Measurements from ENCODE around the gene FAM83C. TPM values are rescaled to one million over a fixed set of nuclear protein-coding genes. Genes with fewer than 3 reads are reported as not detected.

The FAM83C gene
- total RNA-seq, 1 experiment from 2014 or later, result not detected

GRCh38 chr20:35238735-35239134, 53.5 kb downstream of the FAM83C start:
- no TSS peak for BruUV-seq (replicated peaks)
- CTCF ChIA-PET, result interaction anchor here (0.7 kb wide), 1 partner anchor 30 kb away, joined by 4 read pairs; no protein-coding TSS in a partner anchor
- Mint-ChIP-seq H3K4me3 (ENCODE audit: low read depth, unreplicated experiment) (no peak overlapping the region), H3K27ac (ENCODE audit: unreplicated experiment) (no peak overlapping the region), H3K9me3 (ENCODE audit: low read depth, unreplicated experiment) (no peaks in the 10 kb centered on the region), H3K27me3 (ENCODE audit: unreplicated experiment) (peaks cover 14% of the 10 kb centered on the region), H3K4me1 (ENCODE audit: low read depth, unreplicated experiment) (no peaks in the 10 kb centered on the region), H3K36me3 (ENCODE audit: insufficient read depth, unreplicated experiment) (no peaks in the 10 kb centered on the region)
- intact Hi-C loops (cut with micrococcal nuclease; ENCODE audit: unreplicated experiment), result no loop called here
- TF ChIP-seq, protein P1, sequence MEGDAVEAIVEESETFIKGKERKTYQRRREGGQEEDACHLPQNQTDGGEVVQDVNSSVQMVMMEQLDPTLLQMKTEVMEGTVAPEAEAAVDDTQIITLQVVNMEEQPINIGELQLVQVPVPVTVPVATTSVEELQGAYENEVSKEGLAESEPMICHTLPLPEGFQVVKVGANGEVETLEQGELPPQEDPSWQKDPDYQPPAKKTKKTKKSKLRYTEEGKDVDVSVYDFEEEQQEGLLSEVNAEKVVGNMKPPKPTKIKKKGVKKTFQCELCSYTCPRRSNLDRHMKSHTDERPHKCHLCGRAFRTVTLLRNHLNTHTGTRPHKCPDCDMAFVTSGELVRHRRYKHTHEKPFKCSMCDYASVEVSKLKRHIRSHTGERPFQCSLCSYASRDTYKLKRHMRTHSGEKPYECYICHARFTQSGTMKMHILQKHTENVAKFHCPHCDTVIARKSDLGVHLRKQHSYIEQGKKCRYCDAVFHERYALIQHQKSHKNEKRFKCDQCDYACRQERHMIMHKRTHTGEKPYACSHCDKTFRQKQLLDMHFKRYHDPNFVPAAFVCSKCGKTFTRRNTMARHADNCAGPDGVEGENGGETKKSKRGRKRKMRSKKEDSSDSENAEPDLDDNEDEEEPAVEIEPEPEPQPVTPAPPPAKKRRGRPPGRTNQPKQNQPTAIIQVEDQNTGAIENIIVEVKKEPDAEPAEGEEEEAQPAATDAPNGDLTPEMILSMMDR (IDR thresholded peaks at IDR 0.05; ENCODE audit: unreplicated experiment), result no peak
- no peak for DNase-seq

DNA sequence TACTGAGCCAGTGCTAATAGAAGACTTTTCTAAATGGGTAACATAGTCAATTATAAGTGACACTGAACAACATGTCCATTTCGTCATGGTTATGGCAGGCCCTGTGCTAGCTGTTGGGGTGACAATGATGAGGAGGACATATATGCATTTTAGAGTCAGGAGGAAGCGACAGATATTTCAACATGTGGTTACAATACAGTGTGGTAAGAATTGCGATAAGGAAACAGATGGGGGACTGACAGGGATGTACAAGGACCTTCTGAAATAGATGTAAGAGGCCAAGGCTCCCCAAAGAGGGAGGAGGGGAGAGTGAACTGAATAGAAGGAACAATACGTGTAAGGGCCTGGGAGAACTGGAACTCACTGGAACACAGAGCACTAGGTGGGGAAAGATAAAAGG, 54.1 kb downstream of the FAM83C start:
- no peaks in the 10 kb centered on the region for H3K4me1 Mint-ChIP-seq (ENCODE audit: low read depth, unreplicated experiment)
- DNase-seq, result no peak
- H3K4me3 Mint-ChIP-seq (ENCODE audit: low read depth, unreplicated experiment), result no peak overlapping the region
- TF ChIP-seq, protein P1 (IDR thresholded peaks at IDR 0.05; ENCODE audit: unreplicated experiment), result no peak
- intact Hi-C loops (cut with micrococcal nuclease; ENCODE audit: unreplicated experiment), result no loop called here
- no TSS peak for BruUV-seq (replicated peaks)
- CTCF ChIA-PET, result no interaction called here
- H3K36me3 Mint-ChIP-seq (ENCODE audit: insufficient read depth, unreplicated experiment), result no peaks in the 10 kb centered on the region
- no peaks in the 10 kb centered on the region for H3K9me3 Mint-ChIP-seq (ENCODE audit: low read depth, unreplicated experiment)
- peaks cover 14% of the 10 kb centered on the region for H3K27me3 Mint-ChIP-seq (ENCODE audit: unreplicated experiment)
- H3K27ac Mint-ChIP-seq (ENCODE audit: unreplicated experiment), result no peak overlapping the region

- no TSS peak for BruUV-seq (replicated peaks)
- H3K27me3 Mint-ChIP-seq (ENCODE audit: unreplicated experiment), result peaks cover 14% of the 10 kb centered on the region
- no peak overlapping the region for H3K27ac Mint-ChIP-seq (ENCODE audit: unreplicated experiment)
- H3K9me3 Mint-ChIP-seq (ENCODE audit: low read depth, unreplicated experiment), result no peaks in the 10 kb centered on the region
- DNase-seq, result no peak
- intact Hi-C loops (cut with micrococcal nuclease; ENCODE audit: unreplicated experiment), result no loop called here
- H3K4me1 Mint-ChIP-seq (ENCODE audit: low read depth, unreplicated experiment), result no peaks in the 10 kb centered on the region
- no peaks in the 10 kb centered on the region for H3K36me3 Mint-ChIP-seq (ENCODE audit: insufficient read depth, unreplicated experiment)
- no peak overlapping the region for H3K4me3 Mint-ChIP-seq (ENCODE audit: low read depth, unreplicated experiment)
- CTCF ChIA-PET, result no interaction called here
- TF ChIP-seq, protein P1 (IDR thresholded peaks at IDR 0.05; ENCODE audit: unreplicated experiment), result no peak
Observed at GRCh38 chr20:35237486-35237885, 54.7 kb downstream of the FAM83C start.

DNA sequence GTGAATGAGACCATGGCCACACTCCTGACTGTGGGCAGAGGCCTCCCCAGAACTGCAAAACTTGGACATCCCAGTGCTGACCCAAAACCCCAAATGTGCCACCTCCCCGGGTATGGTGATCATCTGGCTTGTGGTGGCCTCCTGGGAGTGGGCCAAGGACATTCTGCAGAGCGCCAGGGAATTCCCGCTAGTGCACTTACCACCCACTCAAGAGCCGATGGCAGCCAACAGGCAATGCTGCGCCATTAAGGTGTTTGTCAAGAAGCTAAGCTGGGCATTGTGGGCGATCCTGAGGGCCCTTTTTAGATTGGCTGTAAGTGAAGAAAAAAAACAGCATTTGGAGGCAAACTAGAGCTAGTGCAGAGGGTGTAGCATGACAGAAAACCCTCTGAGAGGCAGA, 56.3 kb downstream of the FAM83C start:
- CTCF ChIA-PET, result no interaction called here
- Mint-ChIP-seq H3K36me3 (ENCODE audit: insufficient read depth, unreplicated experiment) (no peaks in the 10 kb centered on the region), H3K4me1 (ENCODE audit: low read depth, unreplicated experiment) (no peaks in the 10 kb centered on the region), H3K9me3 (ENCODE audit: low read depth, unreplicated experiment) (no peaks in the 10 kb centered on the region), H3K27me3 (ENCODE audit: unreplicated experiment) (peaks cover 14% of the 10 kb centered on the region), H3K4me3 (ENCODE audit: low read depth, unreplicated experiment) (no peak overlapping the region), H3K27ac (ENCODE audit: unreplicated experiment) (no peak overlapping the region)
- TF ChIP-seq, protein P1 (IDR thresholded peaks at IDR 0.05; ENCODE audit: unreplicated experiment), result no peak
- BruUV-seq (replicated peaks), result no TSS peak
- no peak for DNase-seq
- intact Hi-C loops (cut with micrococcal nuclease; ENCODE audit: unreplicated experiment), result no loop called here

Other genes with a start within 250 kb of the FAM83C start
- 79.0 and 85.3 TPM in 2 replicates for gene TRPC4AP, start 199.6 kb downstream of the FAM83C start, total RNA-seq (2022)
- gene EDEM2, start 145.1 kb downstream of the FAM83C start, total RNA-seq (2022), result 44.4 and 49.4 TPM in 2 replicates
- 9.7 and 10.3 TPM in 2 replicates for gene PROCR, start 120.4 kb downstream of the FAM83C start, total RNA-seq (2022)
- gene MMP24, start 65.7 kb downstream of the FAM83C start, total RNA-seq (2022), result 5.8 and 8.2 TPM in 2 replicates
- gene MMP24OS, start 14.3 kb downstream of the FAM83C start, total RNA-seq (2022), result 86.8 and 95.4 TPM in 2 replicates
- gene EIF6, start 7.7 kb downstream of the FAM83C start, total RNA-seq (2022), result 271 and 317 TPM in 2 replicates
- 70.4 and 75.9 TPM in 2 replicates for gene UQCC1, start 119.5 kb upstream of the FAM83C start, total RNA-seq (2022)
- gene GDF5, start 145.8 kb upstream of the FAM83C start, total RNA-seq (2022), result not detected in 2 replicates
- 49.0 and 61.0 TPM in 2 replicates for gene CEP250, start 163.2 kb upstream of the FAM83C start, total RNA-seq (2022)
- gene C20orf173, start 237.2 kb upstream of the FAM83C start, total RNA-seq (2022), result not detected in 2 replicates
- gene ERGIC3, start 249.7 kb upstream of the FAM83C start, total RNA-seq (2022), result 392 and 411 TPM in 2 replicates

Data from Calu3 (cell line).